Measurements from ENCODE around the gene EFCAB10.

EFCAB10 gene

DNA sequence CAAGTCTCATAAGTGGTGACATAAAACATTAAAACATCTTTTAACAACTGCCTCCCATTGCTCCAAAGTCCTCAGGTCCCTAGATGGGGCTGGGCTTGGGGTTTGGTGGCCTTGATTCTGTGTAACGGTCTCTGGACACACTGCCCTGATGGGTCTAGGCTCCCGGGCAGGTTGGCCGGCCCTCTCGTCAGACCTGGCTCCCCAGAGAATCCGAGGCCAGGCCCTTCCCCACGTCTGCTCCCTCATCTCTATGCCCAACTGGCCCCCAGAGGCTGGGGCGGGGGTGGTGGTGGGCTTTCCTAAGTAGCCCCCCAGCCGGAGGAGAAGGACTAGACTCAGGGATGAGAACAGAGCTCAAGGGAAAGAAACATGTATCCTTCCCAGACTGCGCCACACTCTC, 31.5 kb upstream of the EFCAB10 start:
- no peak overlapping the region for H3K4me3 ChIP-seq (ENCODE audit: low read depth, low read length)
- no peak for DNase-seq (ENCODE audit: low read depth)
- TF ChIP-seq, protein P1, sequence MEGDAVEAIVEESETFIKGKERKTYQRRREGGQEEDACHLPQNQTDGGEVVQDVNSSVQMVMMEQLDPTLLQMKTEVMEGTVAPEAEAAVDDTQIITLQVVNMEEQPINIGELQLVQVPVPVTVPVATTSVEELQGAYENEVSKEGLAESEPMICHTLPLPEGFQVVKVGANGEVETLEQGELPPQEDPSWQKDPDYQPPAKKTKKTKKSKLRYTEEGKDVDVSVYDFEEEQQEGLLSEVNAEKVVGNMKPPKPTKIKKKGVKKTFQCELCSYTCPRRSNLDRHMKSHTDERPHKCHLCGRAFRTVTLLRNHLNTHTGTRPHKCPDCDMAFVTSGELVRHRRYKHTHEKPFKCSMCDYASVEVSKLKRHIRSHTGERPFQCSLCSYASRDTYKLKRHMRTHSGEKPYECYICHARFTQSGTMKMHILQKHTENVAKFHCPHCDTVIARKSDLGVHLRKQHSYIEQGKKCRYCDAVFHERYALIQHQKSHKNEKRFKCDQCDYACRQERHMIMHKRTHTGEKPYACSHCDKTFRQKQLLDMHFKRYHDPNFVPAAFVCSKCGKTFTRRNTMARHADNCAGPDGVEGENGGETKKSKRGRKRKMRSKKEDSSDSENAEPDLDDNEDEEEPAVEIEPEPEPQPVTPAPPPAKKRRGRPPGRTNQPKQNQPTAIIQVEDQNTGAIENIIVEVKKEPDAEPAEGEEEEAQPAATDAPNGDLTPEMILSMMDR (IDR thresholded peaks at IDR 0.05; ENCODE audit: control insufficient read depth, extremely low read depth, insufficient read depth): no peak

DNA sequence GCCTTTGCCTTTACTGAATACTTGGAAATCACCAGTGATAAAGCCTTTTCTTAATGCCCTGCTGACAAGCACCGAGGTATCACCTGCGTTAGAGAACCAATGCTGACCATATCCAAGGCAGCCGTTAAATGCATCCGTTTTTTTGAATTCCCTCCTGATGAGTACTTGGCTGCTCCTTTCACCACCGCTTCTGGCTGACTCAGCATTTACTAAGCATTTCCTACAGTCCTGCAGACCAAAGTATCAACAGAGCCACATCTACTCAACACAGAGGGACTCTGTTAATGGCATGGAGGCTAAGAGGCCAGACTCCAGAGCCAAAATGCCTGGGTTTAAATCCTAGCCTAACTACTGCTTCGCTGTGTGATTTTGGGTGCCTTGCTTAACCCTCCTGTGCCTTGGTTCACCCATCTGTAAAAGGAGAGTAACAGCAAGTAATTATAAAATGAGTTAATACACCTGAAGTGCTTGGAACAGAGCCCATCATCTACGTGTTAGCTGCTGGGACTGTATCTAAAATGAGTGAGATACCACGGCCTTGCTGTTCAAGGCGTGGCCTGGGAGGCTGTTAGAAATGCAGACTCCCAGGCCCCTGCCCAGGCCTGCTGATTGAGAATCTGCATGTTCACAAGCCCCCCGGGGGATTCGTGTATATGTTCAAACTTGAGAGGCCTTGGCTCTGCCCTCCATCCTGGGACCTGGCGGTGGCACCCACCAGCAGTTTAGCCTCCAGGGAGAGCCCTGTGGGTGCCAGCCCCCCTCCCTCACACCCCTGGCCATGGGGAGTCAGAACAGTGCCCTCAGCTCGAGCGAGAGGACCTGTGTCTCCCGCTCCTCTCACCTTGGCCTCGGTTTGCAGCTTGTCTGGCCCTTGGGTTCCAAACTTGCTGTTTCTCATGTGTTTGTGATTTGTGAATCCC, 30.8 kb upstream of the EFCAB10 start:
- no peak overlapping the region for H3K4me3 ChIP-seq (ENCODE audit: low read depth, low read length)
- DNase-seq (ENCODE audit: low read depth): no peak
- TF ChIP-seq, protein P1 (IDR thresholded peaks at IDR 0.05; ENCODE audit: control insufficient read depth, extremely low read depth, insufficient read depth): no peak

DNA sequence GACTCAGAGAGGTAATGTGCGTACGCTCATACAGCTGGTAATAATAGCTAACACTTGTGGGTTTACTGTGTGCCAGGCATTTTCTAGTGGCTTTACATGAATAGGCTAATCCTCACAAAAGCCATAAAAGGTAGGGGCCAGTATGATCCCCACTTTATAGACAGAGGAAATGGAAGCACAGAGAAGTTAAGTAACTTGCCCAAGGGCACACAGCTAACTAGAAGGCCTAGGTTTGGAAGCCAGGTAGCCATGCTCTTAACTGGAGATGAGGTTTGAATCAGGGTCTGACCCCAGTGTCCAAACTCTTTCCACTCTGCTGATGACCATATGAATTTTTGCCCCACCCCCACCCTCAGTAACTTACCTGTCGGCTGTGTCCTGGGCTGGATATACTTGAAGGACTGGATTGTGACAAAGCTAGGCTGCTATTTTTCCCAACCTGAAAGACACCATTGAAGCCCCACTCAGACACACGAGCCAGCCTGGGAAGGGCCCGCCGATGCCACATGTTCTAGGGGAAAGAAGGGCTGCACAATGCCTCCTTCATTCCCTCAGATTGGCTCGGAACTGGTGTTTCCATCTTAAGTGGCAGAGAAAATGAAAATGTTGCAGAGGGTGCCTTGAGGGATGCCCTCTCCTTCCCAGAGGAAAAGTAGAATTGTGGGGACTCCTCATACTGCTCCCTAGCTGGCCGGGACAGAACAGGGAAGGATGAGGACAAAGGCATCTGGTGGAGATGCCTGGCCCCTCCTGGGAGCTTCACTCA, 29.1 kb upstream of the EFCAB10 start:
- TF ChIP-seq, protein P1 (IDR thresholded peaks at IDR 0.05; ENCODE audit: control insufficient read depth, extremely low read depth, insufficient read depth): no peak
- DNase-seq (ENCODE audit: low read depth): no peak
- no peak overlapping the region for H3K4me3 ChIP-seq (ENCODE audit: low read depth, low read length)

DNA sequence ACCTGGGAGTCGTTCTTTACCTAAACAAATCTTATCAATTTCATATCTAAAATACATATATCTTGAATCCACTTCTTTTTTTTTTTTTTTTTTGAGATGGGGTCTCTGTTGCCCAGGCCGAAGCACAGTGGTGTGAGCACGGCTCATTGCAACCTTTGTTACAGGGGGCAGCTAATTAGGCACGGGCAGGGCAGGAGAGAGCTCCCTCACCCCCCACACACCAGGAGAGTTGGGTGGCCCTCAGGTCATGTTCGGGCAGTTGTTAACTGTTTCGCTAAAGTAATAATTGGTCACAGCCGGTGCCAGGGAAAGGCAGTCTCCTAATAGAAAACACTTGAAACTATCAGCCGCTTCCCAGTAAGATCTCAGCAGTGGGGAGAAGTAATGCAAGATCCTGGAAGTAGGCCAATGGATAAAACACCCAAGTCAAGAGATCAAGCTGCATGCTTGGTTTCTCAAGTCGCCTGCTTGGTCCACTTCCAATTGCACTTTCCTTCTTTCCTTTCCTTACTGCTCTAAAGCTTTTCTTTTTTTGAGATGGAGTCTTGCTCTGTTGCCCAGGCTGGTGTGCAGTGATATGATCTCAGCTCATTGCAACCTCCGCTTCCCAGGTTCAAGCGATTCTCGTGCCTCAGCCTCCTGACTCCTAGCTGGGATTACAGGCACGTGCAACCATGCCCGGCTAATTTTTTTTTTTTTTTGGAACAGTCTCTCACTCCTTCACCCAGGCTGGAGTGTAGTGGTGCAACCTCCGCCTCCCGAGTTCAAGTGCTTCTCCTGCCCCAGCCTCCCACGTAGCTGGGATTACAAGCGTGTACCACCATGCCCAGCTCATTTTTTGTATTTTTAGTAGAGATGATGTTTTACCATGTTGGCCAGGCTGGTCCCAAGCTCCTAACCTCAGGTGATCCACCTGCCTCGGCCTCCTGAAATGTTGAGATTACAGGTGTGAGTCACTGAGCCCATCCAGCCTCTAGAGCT, 21.3 kb upstream of the EFCAB10 start:
- no peak for DNase-seq (ENCODE audit: low read depth)
- TF ChIP-seq, protein P1 (IDR thresholded peaks at IDR 0.05; ENCODE audit: control insufficient read depth, extremely low read depth, insufficient read depth): no peak
- H3K4me3 ChIP-seq (ENCODE audit: low read depth, low read length): no peak overlapping the region

DNA sequence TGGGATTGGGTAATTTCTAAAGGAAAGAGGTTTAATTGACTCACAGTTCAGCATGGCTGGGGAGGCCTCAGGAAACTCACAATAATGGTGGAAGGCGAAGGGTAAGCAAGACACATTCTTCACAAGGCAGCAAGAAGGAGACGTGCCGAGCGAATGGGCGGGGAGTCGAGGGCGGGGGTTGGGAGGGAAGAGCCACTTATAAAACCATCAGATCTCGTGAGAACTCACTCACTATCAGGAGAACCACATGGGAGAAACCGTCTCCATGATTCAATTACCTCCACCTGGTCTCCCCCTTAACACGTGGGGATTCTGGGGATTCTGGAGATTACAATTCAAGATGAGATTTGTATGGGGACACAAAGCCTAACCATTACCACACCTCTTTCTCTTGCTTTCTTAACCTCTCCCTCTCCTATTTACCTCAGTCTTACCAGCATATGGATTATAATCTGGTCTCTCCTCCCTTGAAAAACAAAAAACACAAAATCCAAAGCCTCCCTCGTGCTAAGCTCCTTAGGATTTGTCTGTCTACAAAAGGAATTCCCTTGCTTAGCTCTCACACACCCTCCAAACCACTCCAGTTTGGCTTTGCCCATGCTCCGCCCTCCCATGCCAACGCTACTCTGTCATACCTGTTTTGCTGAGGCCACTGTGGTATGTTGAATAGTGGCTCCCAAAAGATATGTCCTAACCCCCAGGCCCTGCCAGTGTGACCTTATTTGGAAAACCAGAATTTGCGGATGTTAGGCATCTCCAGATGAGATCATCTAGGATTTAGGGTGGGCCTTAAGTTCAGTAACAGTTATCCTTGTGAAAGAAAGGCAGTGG, 19.6 kb upstream of the EFCAB10 start:
- DNase-seq (ENCODE audit: low read depth): no peak
- TF ChIP-seq, protein P1 (IDR thresholded peaks at IDR 0.05; ENCODE audit: control insufficient read depth, extremely low read depth, insufficient read depth): no peak
- H3K4me3 ChIP-seq (ENCODE audit: low read depth, low read length): no peak overlapping the region

Measured in LNCaP clone FGC (cell line).